Activated CD8-positive, alpha-beta memory T cell treated with anti-CD3 and anti-CD28 coated beads, Interleukin-2, amount 50 U/mL, for 4 hours (primary cell): ENCODE results near the gene TBCB.
"Not testable (repeated sequence)": the region's sequence is repeated elsewhere in the genome, so short reads cannot be mapped to it uniquely, and the experiment has no call there.

Experiments
- DNase-seq: peaks from one replicate; pipeline ENCODE4 v3.0.0-alpha.2; 2020

TBCB gene

GRCh38 chr19:36139473-36140303, 24.4 kb downstream of the TBCB start, which contains the start of gene CAPNS1:
Gene CAPNS1, plus strand, starts transcription at chr19:36140066. Its CDS starts 946 bp downstream, at chr19:36141012.
- peak; percentile 92 for DNase-seq

DNA sequence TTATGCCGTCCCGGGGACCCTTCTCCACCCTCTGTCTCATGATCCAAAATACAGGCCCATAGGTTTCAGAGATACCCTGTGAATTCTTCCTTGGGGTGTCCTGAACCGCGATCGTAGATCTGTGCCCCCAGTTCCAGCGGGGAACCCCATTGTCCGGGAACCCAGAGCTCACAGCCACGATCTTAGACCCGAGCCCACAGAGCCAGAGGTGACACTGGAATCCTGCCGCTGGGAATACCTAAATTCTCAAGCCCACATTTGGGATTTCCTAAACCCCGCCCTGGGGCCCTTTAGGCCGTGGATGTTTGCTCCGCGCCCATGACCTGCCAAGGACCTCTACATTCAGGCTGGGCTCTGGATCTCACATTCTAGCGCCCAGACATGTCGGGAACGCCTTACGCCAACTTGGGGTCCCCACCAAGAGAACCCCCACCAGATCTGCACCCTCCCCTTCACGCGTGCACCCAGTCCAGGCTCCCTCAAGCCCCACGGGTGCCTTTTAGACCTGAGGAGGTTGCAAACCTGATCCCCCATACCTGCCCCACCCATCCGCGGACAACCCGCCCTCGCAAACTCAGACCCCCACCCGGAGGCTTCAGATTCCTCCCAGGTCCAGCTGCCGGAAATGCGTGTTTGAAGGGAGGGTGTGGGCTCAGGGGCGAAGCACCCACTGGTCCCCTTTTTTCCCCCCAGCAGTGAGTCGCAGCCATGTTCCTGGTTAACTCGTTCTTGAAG, 25.2 kb downstream of the TBCB start:
- no peak for DNase-seq

- peak; percentile 90 for DNase-seq
Measured at GRCh38 chr19:36141039-36141927, 26.0 kb downstream of the TBCB start.

DNA sequence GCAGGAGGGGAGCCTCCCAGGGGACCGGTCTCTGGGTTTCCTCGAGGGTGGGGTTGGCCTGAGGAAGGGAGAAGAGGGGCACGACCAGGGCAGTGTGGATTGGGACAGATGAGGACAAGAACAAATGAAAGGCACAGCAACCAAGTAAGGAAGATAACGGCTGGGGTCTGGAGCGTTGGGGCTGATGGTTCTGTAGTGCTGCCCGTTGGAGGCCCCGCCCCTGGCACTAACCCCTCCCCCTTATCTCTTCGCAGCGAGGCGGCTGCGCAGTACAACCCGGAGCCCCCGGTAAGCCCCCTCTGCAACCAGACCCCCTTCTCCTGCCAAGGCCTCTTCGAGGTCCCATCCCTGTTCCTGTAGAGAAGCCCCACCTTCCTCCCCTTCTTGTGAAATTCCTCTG, 26.8 kb downstream of the TBCB start:
- DNase-seq = no peak

DNA sequence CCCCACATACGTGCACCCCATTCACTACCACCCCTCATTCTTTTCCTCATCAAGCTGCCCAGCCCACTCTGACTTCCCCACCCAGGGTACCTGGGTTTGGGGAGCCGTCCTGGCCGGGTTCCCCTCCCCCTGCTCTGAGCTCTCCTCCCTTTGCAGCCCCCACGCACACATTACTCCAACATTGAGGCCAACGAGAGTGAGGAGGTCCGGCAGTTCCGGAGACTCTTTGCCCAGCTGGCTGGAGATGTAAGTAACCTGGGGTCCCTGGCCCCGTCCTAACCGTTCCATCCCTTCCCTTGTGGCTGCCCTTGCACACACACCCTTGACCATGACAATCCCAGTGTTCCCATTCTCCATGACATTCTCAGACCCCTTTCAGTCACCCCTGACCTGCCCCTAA, 27.2 kb downstream of the TBCB start:
- no peak for DNase-seq

- DNase-seq = no peak
Measured at GRCh38 chr19:36144624-36145023, 29.4 kb downstream of the TBCB start.

DNA sequence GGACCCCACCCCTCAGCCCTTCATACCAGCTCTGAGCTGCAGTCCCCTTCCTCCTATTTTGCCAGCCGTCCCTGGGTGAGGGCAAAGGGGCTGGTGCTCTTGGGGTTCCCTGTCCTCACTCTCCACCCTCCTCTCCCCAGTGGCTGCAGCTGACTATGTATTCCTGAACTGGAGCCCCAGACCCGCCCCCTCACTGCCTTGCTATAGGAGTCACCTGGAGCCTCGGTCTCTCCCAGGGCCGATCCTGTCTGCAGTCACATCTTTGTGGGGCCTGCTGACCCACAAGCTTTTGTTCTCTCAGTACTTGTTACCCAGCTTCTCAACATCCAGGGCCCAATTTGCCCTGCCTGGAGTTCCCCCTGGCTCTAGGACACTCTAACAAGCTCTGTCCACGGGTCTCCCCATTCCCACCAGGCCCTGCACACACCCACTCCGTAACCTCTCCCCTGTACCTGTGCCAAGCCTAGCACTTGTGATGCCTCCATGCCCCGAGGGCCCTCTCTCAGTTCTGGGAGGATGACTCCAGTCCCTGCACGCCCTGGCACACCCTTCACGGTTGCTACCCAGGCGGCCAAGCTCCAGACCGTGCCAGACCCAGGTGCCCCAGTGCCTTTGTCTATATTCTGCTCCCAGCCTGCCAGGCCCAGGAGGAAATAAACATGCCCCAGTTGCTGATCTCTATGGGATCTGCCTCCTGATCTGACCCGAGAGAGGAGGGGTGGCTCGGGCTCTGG, 34.6 kb downstream of the TBCB start:
- DNase-seq = no peak

- DNase-seq = no peak
Measured at GRCh38 chr19:36150586-36150985, 35.3 kb downstream of the TBCB start.

- DNase-seq = no peak
Measured at GRCh38 chr19:36151144-36152018, 36.1 kb downstream of the TBCB start.

- no peak for DNase-seq
Measured at GRCh38 chr19:36152019-36152351, 36.7 kb downstream of the TBCB start.

- DNase-seq = no peak
Measured at GRCh38 chr19:36152352-36153091, 37.3 kb downstream of the TBCB start, which contains the start of gene COX7A1. Gene COX7A1, minus strand, starts transcription at chr19:36152447. Its CDS starts 40 bp downstream, at chr19:36152407.

- no peak for DNase-seq
Measured at GRCh38 chr19:36153126-36153525, 37.9 kb downstream of the TBCB start.

GRCh38 chr19:36160821-36161596, 45.7 kb downstream of the TBCB start:
- no peak for DNase-seq

DNA sequence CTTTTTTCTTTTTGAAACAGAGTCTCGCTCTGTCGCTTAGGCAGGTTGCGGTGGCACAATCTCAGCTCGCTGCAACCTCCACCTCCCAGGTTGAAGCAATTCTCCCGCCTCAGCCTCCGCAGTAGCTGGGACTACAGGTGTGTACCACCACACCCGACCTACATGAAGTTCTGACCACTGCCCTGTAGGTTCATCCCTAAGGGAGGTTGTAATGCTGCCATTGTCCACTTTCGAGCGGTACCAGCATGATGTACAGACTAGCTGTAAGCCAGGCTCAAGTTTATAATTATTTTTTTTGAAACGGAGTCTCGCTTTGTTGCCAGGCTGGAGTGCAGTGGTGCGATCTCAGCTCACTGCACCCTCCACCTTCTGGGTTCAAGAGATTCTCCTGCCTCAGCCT, 48.5 kb downstream of the TBCB start:
- no peak for DNase-seq

GRCh38 chr19:36169084-36169760, 54.0 kb downstream of the TBCB start:
- DNase-seq = no peak

GRCh38 chr19:36172852-36173251, 57.6 kb downstream of the TBCB start:
- DNase-seq = no peak

GRCh38 chr19:36173846-36174245, 58.6 kb downstream of the TBCB start:
- DNase-seq = not testable (repeated sequence)
